Fibroblast of skin of left quadriceps (primary cell): ENCODE results near the gene VILL.
"Not testable (repeated sequence)": the region's sequence is repeated elsewhere in the genome, so short reads cannot be mapped to it uniquely, and the experiment has no call there.

Experiments used
- DNase-seq, 2 experiments: peaks; one replicate each; pipeline ENCODE4 v3.0.0-alpha.2; 2013; ENCODE audit warnings: low read depth in 2 of 2

Gene VILL

GRCh38 chr3:38017445-38018295 lies 27.1 kb downstream of the VILL start:
- DNase-seq, result no peak

DNA sequence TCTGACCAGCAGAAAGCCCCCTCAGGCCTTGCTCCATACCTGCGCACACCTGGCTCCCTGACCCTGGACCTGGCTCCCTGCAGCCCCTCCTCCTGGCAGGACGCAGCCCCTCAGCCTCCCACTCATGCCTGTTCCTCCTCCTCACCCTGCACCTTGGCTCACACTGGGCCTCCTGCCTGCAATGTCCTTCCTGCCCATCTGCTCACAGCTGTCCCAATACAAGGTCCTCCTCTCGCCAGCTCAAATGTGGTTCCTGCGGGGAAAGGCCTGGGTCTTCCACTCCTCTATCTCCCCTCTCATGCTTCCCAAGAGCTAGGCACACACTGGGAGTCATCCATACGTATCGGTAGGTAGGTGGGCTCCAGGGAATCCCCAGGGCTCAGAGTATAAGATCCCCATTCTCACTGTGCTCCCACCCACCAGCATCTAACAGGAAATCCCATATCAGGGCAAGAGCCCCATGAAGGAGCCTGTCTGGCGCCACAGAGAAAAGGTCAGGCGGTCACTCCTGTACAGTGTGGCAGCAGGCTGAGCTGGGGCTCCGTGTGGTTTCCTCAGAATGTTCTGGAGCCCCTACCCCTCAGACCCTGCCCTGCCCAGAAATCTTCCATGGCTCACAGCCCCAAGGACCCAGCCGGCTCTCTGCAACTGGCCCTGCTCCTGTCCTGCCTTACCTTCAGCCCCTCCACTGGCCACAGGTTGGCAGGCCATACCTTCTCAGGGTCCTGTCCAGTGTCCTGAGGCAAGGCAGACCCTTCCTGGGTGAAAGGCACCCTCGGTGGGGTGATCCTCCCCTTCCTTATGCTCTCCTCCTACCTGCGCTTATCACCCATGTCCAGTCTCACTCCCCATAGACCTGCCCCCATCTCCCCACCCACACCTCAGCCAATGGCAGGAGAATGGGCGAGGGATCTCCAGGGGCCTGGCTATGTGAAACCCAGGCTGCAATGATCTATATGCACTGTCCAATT lies 28.0 kb downstream of the VILL start:
- no peak for DNase-seq

DNA sequence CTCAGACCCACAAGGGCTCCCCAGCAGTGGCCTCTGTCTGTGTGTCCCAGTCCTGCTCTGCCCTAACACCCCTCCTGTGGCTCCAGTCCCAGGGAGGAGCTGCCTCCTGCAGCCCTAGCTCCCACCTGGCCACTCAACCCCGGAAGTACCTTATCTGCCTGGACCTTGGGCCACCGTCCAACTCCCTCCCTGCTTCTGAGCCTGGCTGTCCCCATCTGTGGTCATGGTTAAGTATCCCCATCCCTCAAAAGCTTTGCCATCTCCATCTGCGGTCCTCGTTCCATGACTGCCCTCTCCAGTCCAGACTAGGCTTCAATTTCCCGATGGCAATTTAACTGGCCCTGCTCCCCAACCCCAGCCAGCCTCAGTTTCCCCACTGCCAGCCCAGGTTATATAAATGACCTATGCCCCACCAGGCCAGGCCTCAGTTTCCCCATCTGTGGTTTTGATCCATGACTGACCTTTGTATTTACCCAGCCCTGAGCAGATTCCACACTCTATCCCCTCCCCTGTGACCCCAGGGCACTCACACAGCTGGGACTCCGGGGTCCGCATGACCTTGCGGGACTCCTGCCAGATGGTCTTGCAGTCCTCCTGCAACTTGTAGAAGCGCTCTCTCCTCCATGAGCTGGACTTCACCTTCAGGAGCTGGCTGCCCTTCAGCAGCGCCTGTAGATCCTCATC lies 29.2 kb downstream of the VILL start:
- no peak for DNase-seq

DNA sequence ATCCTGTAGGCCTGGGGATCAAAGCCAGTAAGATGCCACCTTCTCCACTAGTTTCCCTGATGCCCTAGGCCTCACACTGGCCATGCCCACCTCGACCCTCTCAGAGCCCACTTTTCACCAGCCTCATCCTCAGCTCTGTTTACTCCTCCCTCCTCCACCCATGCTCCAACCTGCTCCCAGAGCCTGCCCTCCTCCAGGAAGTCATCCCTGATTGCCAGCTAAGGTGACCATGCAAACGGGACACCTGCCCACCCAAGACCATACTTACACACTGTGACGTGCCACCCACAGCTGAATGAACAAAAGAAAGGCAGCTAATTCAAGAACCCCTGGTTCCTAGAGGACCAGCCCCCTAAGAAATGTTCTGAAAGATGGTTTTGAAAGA lies 29.7 kb downstream of the VILL start:
- no peak for DNase-seq

DNA sequence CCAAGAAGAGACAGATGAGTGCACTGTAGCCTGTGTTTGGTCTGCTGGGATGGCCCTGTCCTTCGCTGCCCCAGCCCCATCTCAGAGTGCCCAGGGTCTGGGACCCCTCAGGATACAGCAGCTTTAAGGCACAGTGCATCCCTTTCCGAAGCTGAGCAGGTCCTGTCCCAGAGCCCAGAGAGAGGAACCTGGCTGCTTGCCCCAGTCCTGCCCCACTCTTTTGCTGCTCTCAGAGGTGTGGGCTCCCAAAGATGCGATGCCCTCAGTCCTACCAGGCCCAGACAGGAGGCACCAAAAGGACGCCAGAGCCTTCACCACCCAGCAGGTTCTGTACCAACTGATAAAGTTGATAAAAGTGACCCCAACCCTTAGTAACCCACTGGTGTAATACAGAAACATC lies 30.6 kb downstream of the VILL start:
- DNase-seq, result no peak

DNA sequence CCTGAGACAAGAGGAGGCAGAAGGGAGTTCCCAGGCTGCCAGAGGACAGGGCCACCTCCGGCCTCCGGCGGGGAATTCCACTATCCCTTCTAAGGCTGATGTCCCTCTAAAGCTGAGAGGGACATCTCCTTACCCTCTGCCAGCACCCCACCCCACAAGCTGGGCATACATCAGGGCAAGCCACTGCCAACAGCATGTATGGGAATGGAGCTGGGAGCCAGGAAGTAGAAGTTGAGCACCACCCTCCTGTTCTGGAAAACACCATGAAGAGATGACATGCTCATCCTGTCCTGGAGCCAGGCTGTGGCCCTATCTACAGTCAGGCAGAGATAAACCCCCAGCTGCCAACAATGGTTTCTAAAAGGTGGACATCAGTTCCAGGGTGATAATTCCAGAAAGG lies 31.7 kb downstream of the VILL start:
- DNase-seq, result no peak

- no peak for DNase-seq
Observed at GRCh38 chr3:38022896-38023709, 32.5 kb downstream of the VILL start.

GRCh38 chr3:38026856-38027255 lies 36.3 kb downstream of the VILL start:
- no peak for DNase-seq

GRCh38 chr3:38027466-38028465 lies 37.2 kb downstream of the VILL start:
- no peak for DNase-seq

GRCh38 chr3:38028621-38029361 lies 38.2 kb downstream of the VILL start:
- no peak for DNase-seq

GRCh38 chr3:38029400-38030125 lies 39.0 kb downstream of the VILL start, which contains the start of gene PLCD1:
TSS of gene PLCD1 (minus strand) at chr3:38029642. CDS start at chr3:38029539, 103 bp downstream.
- peak in 1 of 2 experiments; percentile 9 for DNase-seq

- DNase-seq, result no peak
Observed at GRCh38 chr3:38030126-38031021, 39.8 kb downstream of the VILL start.

DNA sequence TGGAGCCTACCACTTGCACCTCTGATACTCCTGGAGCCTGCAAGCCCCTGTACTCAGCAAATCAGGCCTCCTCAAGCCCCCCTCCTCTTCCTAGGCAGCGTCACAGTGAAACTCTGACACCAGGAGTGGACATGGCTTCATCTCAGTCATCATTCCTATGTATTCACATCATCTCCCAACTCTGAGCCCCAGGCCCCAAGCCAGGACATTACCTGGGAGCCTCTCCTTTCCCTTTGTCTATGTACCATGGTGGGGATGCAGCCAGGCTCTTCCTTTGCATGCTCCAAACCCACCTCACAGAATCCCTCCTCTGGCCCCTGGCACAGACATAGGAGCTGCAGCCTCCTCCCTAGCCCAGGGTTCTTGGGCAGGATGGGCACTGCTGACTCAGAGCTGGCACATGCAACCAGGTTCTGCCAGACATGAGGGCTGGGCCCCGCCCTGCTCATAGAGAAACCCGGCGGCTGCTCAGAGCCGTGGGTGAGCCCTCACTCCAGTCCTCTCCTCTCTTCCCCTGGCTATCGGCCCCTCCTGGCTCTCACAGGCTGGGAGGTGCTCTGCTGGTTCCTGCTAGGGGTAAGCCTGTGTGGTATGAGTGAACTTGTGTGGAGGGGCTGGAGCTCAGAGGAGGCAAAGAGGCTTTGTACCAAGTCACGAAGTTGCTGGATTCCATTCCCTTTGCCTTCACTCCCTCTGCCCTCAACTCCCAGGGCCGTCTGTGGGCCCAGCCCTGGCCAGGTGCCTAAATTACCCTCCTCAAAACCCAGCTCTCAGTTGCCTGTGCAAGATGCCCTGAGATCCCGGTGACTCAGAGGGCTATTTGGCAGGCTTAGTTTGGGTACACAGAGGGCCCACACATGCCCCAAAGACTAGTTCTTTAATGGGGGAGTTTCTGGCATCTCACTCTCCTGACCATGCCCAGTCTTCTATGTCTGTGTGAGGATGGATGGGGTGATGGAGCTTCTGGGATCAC lies 40.7 kb downstream of the VILL start:
- no peak for DNase-seq

DNA sequence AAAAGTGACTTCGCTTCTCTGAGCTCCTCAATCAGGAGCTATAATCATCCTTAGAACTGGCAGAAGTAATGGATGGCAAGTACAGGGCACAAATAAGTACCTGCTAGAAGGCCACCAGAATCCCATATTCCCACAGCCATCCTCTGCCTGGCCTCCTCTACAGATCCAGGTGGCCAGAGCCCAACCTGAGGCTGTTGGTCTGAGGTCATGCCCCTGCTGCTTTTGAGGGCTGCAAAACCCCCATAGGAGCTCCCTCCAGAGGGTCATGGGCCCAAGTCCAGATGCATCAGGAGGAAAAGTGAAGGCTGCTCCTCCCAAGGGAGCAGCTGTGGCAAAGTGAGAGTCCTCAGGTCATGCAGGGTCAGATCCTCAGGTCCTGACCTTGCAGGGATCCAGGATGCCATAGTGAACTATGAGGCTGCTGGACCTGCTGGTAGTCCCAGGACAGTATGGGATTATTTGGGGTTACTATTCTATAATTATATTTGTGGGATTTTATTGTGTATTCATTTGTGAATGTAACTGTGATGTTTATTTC lies 41.8 kb downstream of the VILL start:
- no peak for DNase-seq

DNA sequence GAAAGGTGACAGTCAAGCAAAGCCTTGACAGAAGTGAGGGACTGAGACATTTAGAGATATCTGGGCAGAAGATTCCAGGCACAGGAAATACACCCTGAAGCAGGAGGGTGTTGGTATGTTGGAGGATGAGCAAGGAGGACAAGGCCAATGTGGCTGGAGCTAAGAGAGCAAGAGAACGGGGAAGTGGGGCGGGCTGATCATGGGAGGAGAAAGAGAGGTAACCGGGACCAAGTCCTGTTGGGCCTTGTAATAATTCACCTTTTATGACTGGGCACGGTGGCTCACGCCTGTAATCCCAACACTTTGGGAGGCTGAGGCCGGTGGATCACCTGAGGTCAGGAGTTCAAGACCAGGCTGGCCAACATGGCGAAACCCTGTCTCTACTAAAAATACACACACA lies 43.0 kb downstream of the VILL start:
- DNase-seq, result not testable (repeated sequence)

GRCh38 chr3:38034335-38034734 lies 43.7 kb downstream of the VILL start:
- DNase-seq, result not testable (repeated sequence)
